T-helper 9 cell (primary cell): ENCODE measurements around the gene TRIM9.

ENCODE experiments used
- DNase-seq: peaks from one replicate; pipeline ENCODE4 v3.0.0-alpha.2; 2020

TRIM9 gene

GRCh38 chr14:50932592-50933495 is 162.1 kb downstream of the TRIM9 start:
- no peak for DNase-seq

- DNase-seq = no peak
Measured at GRCh38 chr14:50932156-50932555, 162.7 kb downstream of the TRIM9 start.

GRCh38 chr14:50931559-50931958 is 163.3 kb downstream of the TRIM9 start:
- no peak for DNase-seq

- DNase-seq = no peak
Measured at GRCh38 chr14:50929506-50929905, 165.4 kb downstream of the TRIM9 start.

GRCh38 chr14:50928002-50928635 is 166.8 kb downstream of the TRIM9 start:
- no peak for DNase-seq

- no peak for DNase-seq
Measured at GRCh38 chr14:50926851-50927386, 168.0 kb downstream of the TRIM9 start.
